Mucosa of stomach (tissue), 1 donor: Measurements from ENCODE around the gene GET4.
A peak's percentile ranks its signal among the peaks of the same experiment; 100 is the strongest.
"Not testable (repeated sequence)": the region's sequence is repeated elsewhere in the genome, so short reads cannot be mapped to it uniquely, and the experiment has no call there.

Experiments
- H3K27me3 ChIP-seq: one replicate; pipeline ENCODE4 v1.7.0; 2013; ENCODE audit warnings: mild to moderate bottlenecking, low read length; ENCODE audit not compliant: control insufficient read depth, insufficient read depth
- H3K36me3 ChIP-seq: one replicate; pipeline ENCODE4 v1.7.0; 2013; ENCODE audit warnings: low read length; ENCODE audit not compliant: control insufficient read depth, insufficient read depth
- H3K4me1 ChIP-seq: one replicate; pipeline ENCODE4 v1.7.0; 2013; ENCODE audit warnings: mild to moderate bottlenecking, low read length; ENCODE audit not compliant: control insufficient read depth, insufficient read depth
- H3K4me3 ChIP-seq: one replicate; pipeline ENCODE4 v1.7.0; 2013; ENCODE audit warnings: low read length
- H3K9ac ChIP-seq: one replicate; pipeline ENCODE4 v1.7.0; 2013; ENCODE audit warnings: mild to moderate bottlenecking, low read length, moderate library complexity
- H3K9me3 ChIP-seq: one replicate; pipeline ENCODE4 v1.7.0; 2013; ENCODE audit warnings: mild to moderate bottlenecking, low read length, moderate library complexity; ENCODE audit not compliant: control insufficient read depth
- donor health status: Pancreatic carcinoma.

GET4 gene

GRCh38 chr7:937856-938484 lies 61.6 kb downstream of the GET4 start:
- H3K9ac ChIP-seq, result no peak overlapping the region
- H3K4me1 ChIP-seq, result no peaks in the 10 kb centered on the region
- H3K36me3 ChIP-seq, result no peaks in the 10 kb centered on the region
- no peak overlapping the region for H3K4me3 ChIP-seq
- no peaks in the 10 kb centered on the region for H3K27me3 ChIP-seq
- no peaks in the 10 kb centered on the region for H3K9me3 ChIP-seq

GRCh38 chr7:938546-939185 lies 62.3 kb downstream of the GET4 start:
- Histone ChIP-seq H3K27me3 (no peaks in the 10 kb centered on the region), H3K4me1 (no peaks in the 10 kb centered on the region), H3K4me3 (no peak overlapping the region), H3K9me3 (no peaks in the 10 kb centered on the region), H3K36me3 (no peaks in the 10 kb centered on the region), H3K9ac (no peak overlapping the region)

- Histone ChIP-seq H3K4me1 (peaks cover 4% of the 10 kb centered on the region), H3K9ac (no peak overlapping the region), H3K36me3 (no peaks in the 10 kb centered on the region), H3K27me3 (no peaks in the 10 kb centered on the region), H3K9me3 (no peaks in the 10 kb centered on the region), H3K4me3 (no peak overlapping the region)
Measured at GRCh38 chr7:939843-940242, 63.5 kb downstream of the GET4 start.

- Histone ChIP-seq H3K4me3 (peak overlapping the region; percentile 8), H3K9me3 (no peaks in the 10 kb centered on the region), H3K36me3 (no peaks in the 10 kb centered on the region), H3K27me3 (no peaks in the 10 kb centered on the region), H3K9ac (no peak overlapping the region), H3K4me1 (peaks cover 12% of the 10 kb centered on the region)
Measured at GRCh38 chr7:940599-941408, 64.5 kb downstream of the GET4 start.

- not testable (repeated sequence) for H3K9me3 ChIP-seq, H3K4me3 ChIP-seq, H3K9ac ChIP-seq, H3K27me3 ChIP-seq, H3K36me3 ChIP-seq
- H3K4me1 ChIP-seq, result peaks cover 38% of the 10 kb centered on the region
Measured at GRCh38 chr7:943793-944192, 67.4 kb downstream of the GET4 start.

- Histone ChIP-seq H3K9me3 (no peaks in the 10 kb centered on the region), H3K9ac (peak overlapping the region; percentile 81), H3K4me3 (peak overlapping the region; percentile 36), H3K36me3 (no peaks in the 10 kb centered on the region), H3K27me3 (no peaks in the 10 kb centered on the region), H3K4me1 (peaks cover 47% of the 10 kb centered on the region)
Measured at GRCh38 chr7:944744-945143, 68.4 kb downstream of the GET4 start.

GRCh38 chr7:945147-945555 lies 68.8 kb downstream of the GET4 start:
- Histone ChIP-seq H3K36me3 (no peaks in the 10 kb centered on the region), H3K4me3 (peak overlapping the region; percentile 36), H3K27me3 (no peaks in the 10 kb centered on the region), H3K9ac (peak overlapping the region; percentile 81), H3K4me1 (peaks cover 51% of the 10 kb centered on the region), H3K9me3 (no peaks in the 10 kb centered on the region)

GRCh38 chr7:945556-946255 lies 69.4 kb downstream of the GET4 start:
- H3K9ac ChIP-seq, result peak overlapping the region; percentile 81

More at GRCh38 chr7:945556-946255, 69.4 kb downstream of the GET4 start:
- Histone ChIP-seq H3K9me3 (no peaks in the 10 kb centered on the region), H3K4me3 (no peak overlapping the region), H3K27me3 (no peaks in the 10 kb centered on the region), H3K36me3 (no peaks in the 10 kb centered on the region), H3K4me1 (peaks cover 51% of the 10 kb centered on the region)
